Astrocyte (in vitro differentiated cells and primary cell): ENCODE results near the gene RTN4IP1.

ENCODE experiments used
- CTCF ChIP-seq: IDR thresholded peaks from 2 replicates; pipeline ENCODE4 v1.5.1; 2011; ENCODE audit warnings: low read depth, mild to moderate bottlenecking, inconsistent platforms, low read length, moderate library complexity; ENCODE audit not compliant: insufficient read depth
- EZH2 ChIP-seq: IDR thresholded peaks from 2 replicates; pipeline ENCODE4 v1.6.1; 2012; ENCODE audit warnings: mild to moderate bottlenecking, low read length, inconsistent platforms; ENCODE audit not compliant: insufficient read depth

- no peak for TF ChIP-seq EZH2
- TF ChIP-seq CTCF = no peak
These were observed 513 bp upstream of the RTN4IP1 start for GRCh38 chr6:106629859-106630163.
